ENCODE data around the gene ATG4B.
A peak's percentile ranks its signal among the peaks of the same experiment; 100 is the strongest.
"Not testable (repeated sequence)": the region's sequence is repeated elsewhere in the genome, so short reads cannot be mapped to it uniquely, and the experiment has no call there.

The ATG4B gene

DNA sequence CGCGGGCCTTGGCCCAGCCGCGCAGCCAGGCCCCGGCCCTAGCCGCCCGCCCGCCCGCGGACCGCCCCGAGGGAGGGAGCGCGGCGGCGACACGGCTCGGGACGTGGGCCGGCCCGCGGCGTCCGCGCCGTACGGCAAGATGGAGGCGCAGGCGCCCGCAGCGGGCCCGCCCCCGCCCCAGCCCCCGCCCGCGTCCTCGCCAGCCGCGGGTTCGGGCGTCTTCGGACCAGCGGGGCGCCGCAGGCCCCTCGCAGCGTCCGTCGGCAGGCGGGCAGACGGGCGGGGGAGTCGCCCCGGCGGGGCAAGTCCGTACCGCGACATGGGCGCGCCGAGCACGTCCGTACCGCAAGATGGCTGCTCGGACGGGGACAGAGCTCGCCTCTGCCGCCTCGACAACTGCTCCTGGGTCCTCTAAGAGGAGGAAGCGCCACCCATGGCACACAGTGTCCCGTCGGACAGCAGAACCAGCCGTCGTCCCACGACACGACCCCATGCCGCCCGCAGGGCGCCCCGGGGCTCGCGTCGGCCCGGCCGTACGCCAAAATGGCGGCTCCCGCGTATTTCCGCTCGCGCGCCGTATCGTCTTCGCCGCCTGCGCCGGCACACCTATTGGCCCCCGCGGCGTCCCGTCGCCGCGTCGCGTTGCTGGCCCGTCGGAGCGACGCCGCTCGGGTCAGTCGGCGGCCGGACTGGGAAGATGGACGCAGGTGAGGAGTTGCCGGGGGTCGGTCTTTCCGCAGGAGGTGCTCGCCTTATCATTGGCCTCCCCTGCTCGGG is at the start of gene ATG4B, which contains the start of gene THAP4:
TSS of gene ATG4B (plus strand) at position 676 of the 777 bp plus-strand sequence. CDS start at position 698, 22 bp downstream.
TSS of gene THAP4 (minus strand) at position 141 of the 777 bp plus-strand sequence. CDS start 141 bp downstream, outside the sequence.
- DNase-seq (ENCODE audit: low read depth, low spot score) = peak; percentile 42

DNA sequence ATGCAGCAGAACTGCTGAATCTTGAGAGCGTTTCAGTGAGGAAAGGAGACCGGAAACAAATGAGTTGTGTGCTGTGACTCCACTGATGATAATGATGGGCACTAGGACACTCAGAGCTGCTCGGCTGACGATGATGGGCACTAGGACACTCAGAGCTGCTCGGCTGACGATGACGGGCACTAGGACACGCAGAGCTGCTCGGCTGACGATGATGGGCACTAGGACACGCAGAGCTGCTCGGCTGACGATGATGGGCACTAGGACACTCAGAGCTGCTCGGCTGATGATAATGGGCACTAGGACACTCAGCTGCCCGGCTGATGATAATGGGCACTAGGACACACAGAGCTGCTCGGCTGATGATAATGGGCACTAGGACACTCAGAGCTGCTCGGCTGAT is 47.6 kb upstream of the ATG4B start:
- DNase-seq (ENCODE audit: low read depth, low spot score) = not testable (repeated sequence)

DNA sequence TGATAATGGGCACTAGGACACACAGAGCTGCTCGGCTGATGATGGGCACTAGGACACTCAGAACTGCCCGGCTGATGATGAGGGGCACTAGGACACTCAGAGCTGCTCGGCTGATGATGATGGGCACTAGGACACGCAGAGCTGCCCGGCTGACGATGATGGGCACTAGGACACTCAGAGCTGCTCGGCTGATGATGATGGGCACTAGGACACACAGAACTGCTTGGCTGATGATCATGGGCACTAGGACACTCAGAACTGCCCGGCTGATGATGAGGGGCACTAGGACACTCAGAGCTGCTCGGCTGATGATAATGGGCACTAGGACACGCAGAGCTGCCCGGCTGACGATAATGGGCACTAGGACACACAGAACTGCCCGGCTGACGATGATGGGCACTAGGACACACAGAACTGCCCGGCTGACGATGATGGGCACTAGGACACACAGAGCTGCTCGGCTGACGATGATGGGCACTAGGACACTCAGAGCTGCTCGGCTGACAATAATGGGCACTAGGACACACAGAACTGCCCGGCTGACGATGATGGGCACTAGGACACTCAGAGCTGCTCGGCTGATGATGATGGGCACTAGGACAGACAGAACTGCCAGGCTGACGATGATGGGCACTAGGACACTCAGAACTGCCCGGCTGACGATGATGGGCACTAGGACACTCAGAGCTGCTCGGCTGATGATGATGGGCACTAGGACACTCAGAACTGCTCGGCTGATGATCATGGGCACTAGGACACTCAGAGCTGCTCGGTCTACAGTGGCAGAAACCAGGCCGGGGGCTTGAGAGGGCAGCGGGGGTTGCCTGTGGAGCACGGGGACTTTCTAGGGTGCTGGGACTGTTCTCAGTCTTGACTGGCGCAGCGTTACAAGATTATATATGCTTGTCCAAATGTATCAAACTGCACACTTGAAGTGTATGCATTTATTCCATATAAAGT is 46.7 kb upstream of the ATG4B start:
- DNase-seq (ENCODE audit: low read depth, low spot score) = not testable (repeated sequence)

DNA sequence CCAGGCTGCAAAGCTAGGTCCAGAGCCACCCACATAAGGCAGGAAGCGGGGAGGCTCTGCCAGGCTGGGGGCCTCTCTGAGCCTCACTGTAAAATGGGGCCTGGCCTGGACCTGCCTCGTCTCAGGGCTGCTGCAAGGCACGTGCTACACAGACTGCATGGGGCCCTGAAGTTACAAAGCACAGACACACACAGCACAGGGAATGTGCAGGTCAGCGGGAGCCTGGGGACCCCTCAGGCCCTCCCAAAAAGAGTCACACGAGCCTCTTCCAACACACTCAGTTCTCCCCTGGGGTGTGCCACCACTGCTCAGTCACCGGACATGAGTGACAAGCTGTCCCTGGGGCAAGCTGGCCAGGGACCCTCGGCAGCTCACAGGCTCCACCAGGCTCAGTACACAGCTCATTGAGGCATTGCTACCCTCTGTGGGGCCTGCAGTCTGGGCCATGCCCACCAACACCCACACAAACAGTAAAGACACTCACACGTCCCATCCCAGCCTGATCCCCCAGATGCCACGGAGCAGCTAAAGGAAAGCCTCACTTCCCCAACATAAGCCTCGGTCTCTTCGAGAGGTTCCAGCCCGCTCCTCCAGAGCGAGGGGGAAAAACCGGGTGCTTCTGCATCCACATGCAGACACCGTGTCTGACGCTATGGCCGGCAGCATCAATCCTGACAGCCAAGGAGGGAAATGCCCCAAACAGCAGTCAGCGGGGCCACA is 45.2 kb upstream of the ATG4B start:
- no peak for DNase-seq (ENCODE audit: low read depth, low spot score)

DNA sequence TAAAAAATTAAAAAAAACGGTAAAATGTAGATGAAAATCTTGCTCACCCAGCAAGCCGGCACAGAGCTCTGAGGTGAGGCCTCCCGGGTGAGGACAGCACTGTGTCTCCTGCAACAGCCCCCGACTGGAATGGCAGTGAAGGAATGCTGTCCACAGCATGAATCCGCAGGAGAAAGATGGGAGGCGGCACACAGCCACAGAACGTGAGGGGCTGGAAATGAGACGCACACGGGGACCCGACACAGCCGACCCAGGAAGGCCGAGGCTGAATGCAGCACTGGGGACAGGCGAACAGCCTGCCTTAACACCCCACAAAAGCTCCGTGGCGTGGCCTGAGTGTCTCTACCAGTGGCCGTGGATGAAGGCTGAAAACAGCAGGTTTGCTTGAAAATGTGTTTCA is 44.2 kb upstream of the ATG4B start:
- DNase-seq (ENCODE audit: low read depth, low spot score) = no peak

DNA sequence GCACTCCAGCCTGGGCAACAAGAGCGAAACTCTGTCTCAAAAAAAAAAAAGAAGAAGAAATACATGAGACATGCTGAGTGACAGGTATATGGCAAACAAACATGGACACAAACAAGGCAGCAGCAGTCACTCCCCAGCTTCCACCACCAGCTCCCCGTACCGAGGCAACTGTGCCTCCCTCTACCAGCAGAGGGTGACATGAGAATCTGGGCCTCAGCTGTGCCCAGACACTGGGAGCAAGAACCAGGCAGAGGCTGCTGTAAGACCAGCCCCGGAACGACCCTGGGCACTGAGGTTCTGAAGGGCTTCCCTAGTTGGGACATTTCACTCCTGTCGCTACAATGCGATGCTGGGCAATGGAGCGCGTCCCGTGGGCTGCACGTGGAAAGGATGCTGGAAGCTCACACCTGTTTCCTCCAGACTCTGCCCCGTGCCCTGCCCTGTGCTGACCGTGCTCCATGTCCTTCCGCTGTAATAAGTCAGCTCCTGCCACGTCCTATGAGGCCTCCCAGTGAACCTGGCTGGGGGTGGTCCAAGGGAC is 41.8 kb upstream of the ATG4B start:
- no peak for DNase-seq (ENCODE audit: low read depth, low spot score)

DNA sequence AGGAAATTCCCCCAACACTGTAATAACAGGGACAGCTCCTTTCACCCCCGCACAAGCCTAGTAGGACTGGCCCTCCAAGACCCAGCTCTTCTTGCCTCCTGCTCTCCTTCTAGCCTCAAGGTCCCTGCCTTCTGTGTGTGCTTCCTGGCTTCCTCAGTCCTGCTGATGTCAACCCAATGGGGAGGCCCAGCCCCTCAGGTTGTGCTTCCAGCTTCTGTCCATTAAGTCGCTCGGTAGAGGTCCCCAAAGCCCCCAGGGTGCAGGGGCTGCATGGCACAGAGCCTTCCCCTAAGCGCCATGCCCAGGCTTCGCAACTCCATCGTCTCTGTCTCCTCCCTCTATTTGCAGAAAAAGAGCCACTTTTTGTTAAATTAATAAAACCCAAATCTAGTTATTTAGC is 39.9 kb upstream of the ATG4B start:
- DNase-seq (ENCODE audit: low read depth, low spot score) = no peak

DNA sequence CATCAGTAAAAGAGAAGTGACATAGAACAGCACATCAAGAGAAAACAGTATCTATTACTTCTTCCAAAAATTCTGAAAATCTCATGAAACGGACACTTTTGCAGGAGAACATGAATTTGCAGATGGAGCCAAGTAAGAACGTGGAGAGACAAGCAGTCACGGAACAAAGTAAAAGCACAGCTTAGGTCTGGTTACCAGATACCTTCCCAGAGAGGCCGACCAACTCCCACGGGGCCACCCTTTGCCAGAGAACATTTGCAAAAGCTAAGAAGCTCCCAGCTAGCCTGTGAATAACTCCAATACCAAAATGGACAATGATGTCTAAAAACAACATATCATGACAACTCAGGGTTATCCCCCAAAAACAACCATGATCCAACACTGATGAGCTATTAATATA is 39.4 kb upstream of the ATG4B start:
- no peak for DNase-seq (ENCODE audit: low read depth, low spot score)

DNA sequence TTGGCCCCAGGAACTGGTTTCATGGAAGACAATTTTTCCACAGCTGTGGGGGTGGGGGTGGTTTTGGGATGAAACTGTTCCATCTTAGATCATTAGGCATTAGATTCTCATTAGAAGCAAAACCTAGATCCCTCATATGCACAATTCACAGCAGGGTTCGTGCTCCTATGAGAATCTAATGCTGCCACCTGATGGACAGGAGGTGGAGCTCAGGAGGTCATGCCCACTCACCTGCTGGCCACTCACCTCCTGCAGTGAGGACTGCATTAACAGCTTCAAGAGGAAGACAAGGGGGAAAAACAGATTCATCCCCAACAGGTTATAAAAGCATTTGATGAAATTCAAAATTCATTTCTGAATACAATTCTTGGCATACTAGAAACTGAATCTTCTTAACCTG is 39.0 kb upstream of the ATG4B start:
- no peak for DNase-seq (ENCODE audit: low read depth, low spot score)

DNA sequence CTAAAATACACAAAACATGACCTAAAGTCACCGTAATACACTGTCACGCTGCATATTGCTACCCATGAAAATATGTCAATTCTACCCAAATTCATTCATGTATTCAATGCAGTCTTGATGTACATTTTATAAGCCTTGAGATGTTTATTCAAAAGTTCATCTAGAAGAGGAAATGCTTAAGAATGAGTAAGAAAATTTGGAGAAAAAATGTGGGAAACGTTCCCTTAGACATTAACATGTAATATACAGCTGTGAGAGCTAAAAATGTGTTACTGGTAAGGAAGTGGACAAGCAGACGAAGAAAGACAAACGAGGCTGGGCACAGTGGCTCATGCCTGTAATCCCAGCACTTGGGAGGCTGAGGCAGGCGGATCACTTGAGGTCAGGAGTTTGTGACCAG is 37.9 kb upstream of the ATG4B start:
- no peak for DNase-seq (ENCODE audit: low read depth, low spot score)

DNA sequence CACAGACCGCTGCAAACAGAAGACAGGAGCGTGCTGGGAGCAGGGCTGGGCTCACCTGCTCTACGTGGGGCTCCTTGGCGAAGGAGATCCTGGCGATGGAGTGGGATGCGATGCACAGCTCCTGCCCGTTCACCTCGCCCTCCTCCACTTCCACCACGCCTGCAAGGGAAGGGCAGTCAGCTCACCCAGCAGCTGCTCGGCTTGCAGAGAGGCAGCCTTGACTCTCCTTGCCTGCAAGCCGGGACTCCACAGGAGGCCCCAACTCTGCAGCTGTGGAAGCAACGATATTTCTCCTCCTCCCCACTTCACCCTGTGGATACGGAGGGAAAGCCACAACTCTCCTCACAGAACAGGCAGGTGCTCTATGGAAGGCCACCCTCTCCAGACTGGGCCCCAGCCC is 35.7 kb upstream of the ATG4B start:
- no peak for DNase-seq (ENCODE audit: low read depth, low spot score)

DNA sequence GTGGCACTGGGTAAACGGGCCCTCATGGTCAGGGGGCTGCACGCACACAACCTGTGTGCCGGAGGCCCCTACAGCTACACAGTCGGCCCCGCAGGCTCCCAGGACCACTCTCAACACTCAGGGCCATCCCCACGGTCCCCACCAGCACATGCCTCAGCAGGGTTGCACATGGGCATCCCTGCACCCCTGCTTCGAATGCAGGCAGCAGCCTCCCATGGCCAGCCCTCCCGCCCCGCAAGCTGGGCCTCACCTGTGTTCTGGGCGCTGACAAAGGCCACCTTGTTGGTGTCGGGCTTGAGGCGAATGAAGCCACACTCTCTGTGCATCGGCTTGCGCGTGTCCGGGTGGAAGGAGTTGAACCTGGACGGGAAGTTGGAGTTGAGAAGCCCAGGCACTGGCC is 34.8 kb upstream of the ATG4B start:
- DNase-seq (ENCODE audit: low read depth, low spot score) = no peak

DNA sequence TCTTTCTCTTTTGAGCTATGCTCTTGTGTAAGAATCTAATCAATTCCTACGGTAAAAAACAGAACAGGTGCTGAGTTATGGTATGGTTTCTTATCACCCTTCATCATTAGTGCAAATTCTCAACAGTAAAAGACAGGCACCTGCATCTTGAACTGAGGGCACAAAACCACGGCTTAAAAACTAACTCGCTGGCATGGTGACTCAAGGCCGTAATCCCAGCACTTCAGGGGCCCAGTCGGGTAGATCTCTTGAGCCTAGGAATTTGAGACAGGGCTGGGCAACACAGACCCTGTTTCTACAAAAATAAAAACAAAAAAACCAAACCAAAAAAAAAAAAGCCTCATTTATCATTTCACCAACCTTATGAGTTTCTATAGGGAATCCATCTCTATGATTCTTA is 33.8 kb upstream of the ATG4B start:
- no peak for DNase-seq (ENCODE audit: low read depth, low spot score)

DNA sequence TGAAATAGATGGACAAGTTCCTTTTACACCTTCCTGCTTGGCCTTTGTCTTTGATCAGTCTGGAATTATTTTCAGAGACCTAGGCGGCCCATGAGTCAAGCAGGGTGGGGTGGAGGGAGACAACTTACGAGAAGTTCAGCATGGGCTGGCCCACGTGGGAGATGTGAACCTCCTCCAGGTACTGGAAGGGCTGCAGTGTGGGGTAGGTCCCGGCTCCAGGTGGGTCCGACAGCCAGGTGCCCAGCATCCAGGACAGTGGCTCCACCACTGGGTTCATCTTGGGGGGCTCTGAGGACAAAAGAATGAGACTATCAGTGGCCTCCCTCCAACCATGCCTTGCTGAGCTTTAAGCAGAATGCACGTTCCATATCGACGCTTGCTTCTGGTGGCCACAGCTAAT is 31.3 kb upstream of the ATG4B start:
- no peak for DNase-seq (ENCODE audit: low read depth, low spot score)

DNA sequence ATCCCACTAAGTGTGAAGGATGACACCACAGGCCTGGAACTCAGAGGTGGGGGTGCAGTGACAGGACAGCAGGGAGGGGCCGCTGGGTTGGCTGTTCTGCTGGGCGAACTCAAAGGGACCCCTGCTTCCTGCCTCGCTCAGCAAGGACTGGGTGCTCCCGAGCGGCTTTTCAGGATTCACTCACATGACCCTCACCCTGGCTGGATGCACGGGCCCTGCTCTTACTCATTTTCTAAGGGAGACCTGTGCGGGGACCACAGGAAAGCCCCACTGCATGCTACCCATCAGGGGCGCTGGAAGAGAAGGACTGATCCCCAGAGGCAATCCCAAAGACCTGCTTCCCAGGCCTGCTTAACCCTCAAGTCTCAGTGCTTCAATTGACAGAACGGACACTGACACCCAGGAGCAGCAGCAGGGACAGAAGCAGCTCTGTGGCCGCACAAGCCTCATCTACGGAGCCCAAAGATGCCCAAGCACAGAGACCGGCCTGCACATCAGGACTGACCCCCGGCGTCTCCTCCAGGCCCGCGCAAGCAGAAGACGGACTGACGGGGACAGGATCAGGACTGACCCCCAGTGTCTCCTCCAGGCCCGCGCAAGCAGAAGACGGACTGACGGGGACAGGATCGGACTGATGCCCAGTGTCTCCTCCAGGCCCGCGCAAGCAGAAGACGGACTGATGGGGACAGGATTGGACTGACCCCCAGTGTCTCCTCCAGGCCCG is 30.2 kb upstream of the ATG4B start:
- no peak for DNase-seq (ENCODE audit: low read depth, low spot score)

DNA sequence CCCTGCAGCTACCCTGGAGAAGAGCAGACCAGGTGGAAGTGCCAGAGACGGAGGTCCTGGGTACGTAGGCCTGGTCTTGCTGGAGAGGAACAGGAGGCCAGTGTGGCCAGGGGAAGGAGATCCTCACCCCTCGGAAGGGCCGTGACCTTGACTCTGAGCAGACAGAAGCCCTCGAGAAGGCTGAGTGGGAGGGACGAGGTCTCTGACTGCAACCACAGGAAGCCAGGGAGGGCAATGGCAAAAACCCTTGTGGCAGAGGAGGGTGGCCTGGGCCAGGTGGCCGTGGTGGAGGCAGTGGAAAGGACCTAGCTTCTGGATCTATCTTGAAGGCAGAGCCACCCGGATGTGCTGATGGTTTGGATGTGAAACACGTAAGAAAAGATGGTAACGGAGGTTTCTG is 28.6 kb upstream of the ATG4B start:
- no peak for DNase-seq (ENCODE audit: low read depth, low spot score)

DNA sequence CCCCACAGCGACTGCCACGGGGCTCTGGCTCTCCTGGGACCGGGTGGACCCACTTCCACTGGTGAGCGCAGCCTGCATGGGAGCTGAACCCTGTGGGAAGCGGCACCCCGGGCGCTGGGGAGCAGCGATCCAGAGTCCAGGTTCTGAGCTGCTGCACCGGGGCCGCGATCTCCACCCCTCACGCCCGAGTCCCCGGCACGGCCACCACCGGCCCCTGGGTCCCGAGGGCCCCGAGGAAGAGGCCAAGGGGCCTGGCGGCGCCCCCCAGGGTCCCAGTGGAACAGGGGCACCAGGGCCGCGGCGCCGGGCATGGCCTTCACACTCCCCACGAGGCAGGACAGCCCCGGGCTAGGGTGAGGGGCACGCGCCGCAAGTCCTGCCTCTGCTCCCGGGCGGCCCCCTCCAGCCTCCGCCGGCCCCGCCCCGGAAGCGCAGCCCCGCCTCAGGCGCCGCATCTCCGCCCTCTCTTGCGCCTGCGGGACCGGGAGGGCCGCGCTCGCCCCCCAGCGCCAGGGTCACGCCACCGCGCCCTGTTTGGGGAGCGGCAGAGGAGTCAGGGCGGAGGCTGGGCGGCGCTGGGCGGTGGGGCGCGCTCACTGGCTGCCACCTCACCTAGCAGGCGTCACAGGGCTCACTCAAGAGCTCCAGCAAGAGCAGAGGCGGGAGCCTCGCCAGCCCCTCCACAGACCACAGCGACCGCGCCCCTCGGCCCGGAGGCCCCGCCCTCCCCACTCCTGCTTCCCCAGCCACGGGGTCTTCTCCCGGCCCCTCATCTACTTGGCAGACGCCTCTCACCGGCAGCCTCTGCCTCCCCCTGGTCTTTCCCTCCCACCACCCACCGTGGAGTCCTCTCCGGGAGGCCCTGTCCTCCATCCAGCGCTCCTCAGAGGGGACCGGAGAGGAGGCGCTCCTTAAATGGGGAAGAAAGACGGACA is 27.4 kb upstream of the ATG4B start:
- peak; percentile 87 for DNase-seq (ENCODE audit: low read depth, low spot score)

DNA sequence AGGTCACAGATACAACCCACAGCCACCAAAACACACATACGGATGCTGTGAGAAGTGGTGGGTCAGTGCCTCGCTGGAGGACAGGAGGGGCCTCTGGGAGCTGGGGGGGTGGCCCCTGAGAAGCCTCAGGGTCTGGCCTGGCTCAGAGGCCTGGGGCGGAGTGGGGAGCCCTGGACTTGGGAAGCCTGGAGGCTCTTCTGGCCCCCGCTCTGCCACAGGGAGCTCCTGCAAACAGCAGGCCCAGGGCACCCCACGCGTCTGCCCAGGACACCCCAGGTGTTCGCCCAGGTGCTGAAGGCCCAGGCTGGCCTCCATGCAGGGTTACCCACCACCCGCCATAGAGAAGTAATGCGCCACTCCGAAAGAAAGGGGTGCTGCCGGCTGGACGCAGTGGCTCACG is 26.4 kb upstream of the ATG4B start:
- DNase-seq (ENCODE audit: low read depth, low spot score) = no peak

DNA sequence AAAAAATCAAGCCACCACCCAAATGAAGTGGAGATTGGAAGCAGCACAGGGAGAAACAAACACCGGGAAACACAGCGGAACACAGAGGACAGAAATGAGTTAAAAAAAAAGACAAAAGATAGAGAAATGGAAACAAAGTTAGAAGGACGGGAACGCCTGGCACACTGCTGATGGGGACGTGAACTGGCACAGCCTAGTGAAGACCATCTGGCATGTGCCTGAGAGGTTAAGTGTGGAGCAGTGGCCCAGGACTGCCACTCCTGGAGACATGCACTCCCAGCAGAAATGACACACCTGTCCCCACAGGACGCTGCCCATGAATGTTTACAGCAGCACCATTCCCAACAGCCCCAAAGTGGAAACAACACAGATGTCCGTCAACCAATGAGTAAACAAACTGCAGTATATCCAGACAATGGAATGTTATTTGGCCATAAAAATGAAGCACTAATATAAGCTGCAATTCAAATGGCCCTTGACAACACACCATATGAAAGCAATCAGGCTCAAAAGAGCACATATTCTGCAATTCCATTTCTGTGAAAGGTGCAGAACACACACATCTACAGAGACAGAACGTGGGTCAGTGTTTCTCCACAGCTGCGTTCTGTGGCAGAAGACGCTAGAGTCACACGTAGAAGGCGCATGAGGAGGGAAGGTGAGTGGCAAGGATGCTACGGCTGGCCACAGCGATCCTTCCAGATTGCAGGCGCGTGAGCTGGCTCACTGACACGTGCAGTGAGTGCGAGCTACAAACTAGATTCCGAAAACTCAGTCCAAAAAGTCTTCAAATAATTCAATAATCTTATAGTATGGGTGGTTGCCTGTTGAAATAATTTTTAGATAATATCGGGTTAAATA is 25.1 kb upstream of the ATG4B start:
- no peak for DNase-seq (ENCODE audit: low read depth, low spot score)

All from activated naive CD8-positive, alpha-beta T cell treated with anti-CD3 and anti-CD28 coated beads, Interleukin-2, amount 50 U/mL, for 16 hours (primary cell).